CD14-positive monocyte (primary cell): Measurements from ENCODE around the gene MUC5AC. TPM values are rescaled to one million over a fixed set of nuclear protein-coding genes. Genes with fewer than 3 reads are reported as not detected.

Source experiments
- DNase-seq, 3 donors: peaks; one replicate each; pipeline ENCODE4 v3.0.0-alpha.2; 2011 to 2022
- H2AFZ ChIP-seq: 2 replicates; pipeline ENCODE4 v1.6.0; 2012; ENCODE audit warnings: mild to moderate bottlenecking, low read depth, low read length, inconsistent platforms; ENCODE audit not compliant: insufficient read depth, poor library complexity, severe bottlenecking
- H3K27ac ChIP-seq, 2 donors: 1 replicate in 1 of 2; 2 replicates in 1 of 2; pipeline ENCODE4 v1.5.1; 2012 to 2013; ENCODE audit warnings: low read length in 2 of 2, control low read depth in 1 of 2, inconsistent platforms in 1 of 2, low read depth in 1 of 2, mild to moderate bottlenecking in 1 of 2
- H3K27me3 ChIP-seq, 2 donors: one replicate each; pipeline versions ENCODE4 v1.6.0 to v1.6.1; 2011 to 2013; ENCODE audit warnings: low read length in 2 of 2; ENCODE audit not compliant: control insufficient read depth in 2 of 2, insufficient read depth in 2 of 2
- H3K36me3 ChIP-seq, 2 donors: replicated peaks in 1 of 2; 1 replicate in 1 of 2; 2 replicates in 1 of 2; pipeline versions ENCODE4 v1.5.1 to v1.6.1; 2012 to 2013; ENCODE audit warnings: low read length in 2 of 2, control low read depth in 1 of 2, inconsistent platforms in 1 of 2, mild to moderate bottlenecking in 1 of 2; ENCODE audit not compliant: insufficient read depth in 2 of 2, control insufficient read depth in 1 of 2
- H3K4me1 ChIP-seq, 2 donors: 1 replicate in 1 of 2; 2 replicates in 1 of 2; pipeline versions ENCODE4 v1.5.1 to v1.6.1; 2012 to 2013; ENCODE audit warnings: low read length in 2 of 2, control low read depth in 1 of 2, inconsistent platforms in 1 of 2, mild to moderate bottlenecking in 1 of 2, moderate library complexity in 1 of 2; ENCODE audit not compliant: insufficient read depth in 2 of 2, control insufficient read depth in 1 of 2
- H3K4me2 ChIP-seq: replicated peaks from 2 replicates; pipeline ENCODE3; 2012; ENCODE audit warnings: low read length, moderate library complexity, mild to moderate bottlenecking; ENCODE audit not compliant: poor library complexity, severe bottlenecking; ENCODE audit errors: extremely low read depth
- H3K4me3 ChIP-seq, 3 experiments: fragments of 200-600 bp in 1 of 3; sonication (generic) in 1 of 3; replicated peaks in 1 of 3; 1 replicate in 2 of 3; 2 replicates in 1 of 3; pipeline ENCODE4 v1.5.1; 2011 to 2013; ENCODE audit warnings: low read length in 3 of 3, mild to moderate bottlenecking in 3 of 3, control low read depth in 2 of 3, low read depth in 2 of 3, inconsistent platforms in 1 of 3, moderate library complexity in 1 of 3
- H3K79me2 ChIP-seq: 2 replicates; pipeline ENCODE4 v1.6.0; 2012; ENCODE audit warnings: mild to moderate bottlenecking, control low read depth, inconsistent platforms, low read length, moderate library complexity; ENCODE audit not compliant: insufficient read depth
- H3K9ac ChIP-seq: 2 replicates; pipeline ENCODE4 v1.6.0; 2017; ENCODE audit warnings: low read length, mild to moderate bottlenecking; ENCODE audit not compliant: insufficient read depth, poor library complexity, severe bottlenecking
- H3K9me3 ChIP-seq, 2 donors: replicated peaks in 1 of 2; 1 replicate in 1 of 2; 2 replicates in 1 of 2; pipeline versions ENCODE4 v1.5.1 to v1.6.1; 2012 to 2013; ENCODE audit warnings: low read length in 2 of 2, control low read depth in 1 of 2; ENCODE audit not compliant: control insufficient read depth in 1 of 2, insufficient read depth in 1 of 2
- H4K20me1 ChIP-seq: 2 replicates; pipeline ENCODE4 v1.6.0; 2012; ENCODE audit warnings: mild to moderate bottlenecking, low read length, control low read depth, moderate library complexity; ENCODE audit not compliant: insufficient read depth
- H3K27ac Mint-ChIP-seq, 7 donors: one replicate each; pipeline ENCODE4 v1.8.0; 2020; ENCODE audit warnings: mild to moderate bottlenecking in 7 of 7, mixed read lengths in 7 of 7, moderate library complexity in 6 of 7, inconsistent platforms in 2 of 7
- H3K27me3 Mint-ChIP-seq, 3 donors: one replicate each; pipeline ENCODE4 v1.8.0; 2021 to 2022; ENCODE audit warnings: low read depth in 3 of 3, mild to moderate bottlenecking in 3 of 3, mixed read lengths in 3 of 3, moderate library complexity in 3 of 3, inconsistent platforms in 1 of 3
- H3K36me3 Mint-ChIP-seq, 2 donors: one replicate each; pipeline ENCODE4 v1.8.0; 2020; ENCODE audit warnings: mixed read lengths in 2 of 2, inconsistent platforms in 1 of 2, mild to moderate bottlenecking in 1 of 2
- H3K4me1 Mint-ChIP-seq: one replicate; pipeline ENCODE4 v1.8.0; 2020; ENCODE audit warnings: mild to moderate bottlenecking, mixed read lengths
- H3K4me3 Mint-ChIP-seq, 2 donors: one replicate each; pipeline ENCODE4 v1.8.0; 2020; ENCODE audit warnings: mild to moderate bottlenecking in 2 of 2, mixed read lengths in 2 of 2, moderate library complexity in 1 of 2
- H3K9me3 Mint-ChIP-seq, 7 donors: one replicate each; pipeline ENCODE4 v1.8.0; 2020 to 2022; ENCODE audit warnings: mixed read lengths in 7 of 7, mild to moderate bottlenecking in 6 of 7, moderate library complexity in 6 of 7, inconsistent platforms in 2 of 7
- CTCF ChIP-seq: fragments of 200-600 bp; IDR thresholded peaks from one replicate; pipeline ENCODE4 v1.8.0; 2022; ENCODE audit warnings: antibody characterized with exemption, mild to moderate bottlenecking
- WGBS: methylation state at CpG from one replicate; pipeline ENCODE4 v1.1.5; 2013; ENCODE audit warnings: missing lambda C conversion rate; ENCODE audit not compliant: insufficient coverage; 5-methylcytosine and 5-hydroxymethylcytosine counted together
- intact Hi-C, 2 donors: fragments of 100-400 bp; cut with micrococcal nuclease; formaldehyde crosslinking; loops; one replicate each; pipeline versions ENCODE4 v1.15.0 to v1.15.1; 2023
- polyA plus RNA-seq, 3 donors: library from polyadenylated mRNA; depleted of rRNA in 1 of 3; unstranded in 2 of 3; stranded (reverse) in 1 of 3; fragments of 300-500 nt in 2 of 3; fragments of >200 nt in 1 of 3; fragmentation: Illumina TruSeq in 2 of 3; gene quantifications; 1 replicate in 2 of 3; 2 replicates in 1 of 3; pipeline ENCODE4 v1.2.3, GENCODE V29; 2012 to 2021

MUC5AC gene
- polyA plus RNA-seq, 3 donors: not detected

GRCh38 chr11:1121331-1121812, 36.4 kb upstream of the MUC5AC start:
- H3K9me3 Mint-ChIP-seq: peaks cover 0 to 12% (median 4%) of the 10 kb centered on the region in 7 donors
- Histone ChIP-seq H3K4me3 (no peak overlapping the region), H3K79me2 (no peaks in the 10 kb centered on the region), H3K4me2 (no peak overlapping the region), H3K27ac (no peak overlapping the region), H4K20me1 (no peaks in the 10 kb centered on the region), H3K36me3 (no peaks in the 10 kb centered on the region), H2AFZ (no peak overlapping the region), H3K27me3 (no peaks in the 10 kb centered on the region), H3K4me1 (no peaks in the 10 kb centered on the region), H3K9me3 (no peaks in the 10 kb centered on the region), H3K9ac (no peak overlapping the region)
- TF ChIP-seq CTCF: no peak
- peaks cover 3 to 5% (median 4%) of the 10 kb centered on the region in 3 donors for H3K27me3 Mint-ChIP-seq
- intact Hi-C loops: no loop called here
- no peak overlapping the region for H3K4me3 Mint-ChIP-seq
- H3K27ac Mint-ChIP-seq: no peak overlapping the region
- WGBS: 91% methylated on average over 19 of the region's 19 CpGs
- no peaks in the 10 kb centered on the region for H3K36me3 Mint-ChIP-seq
- no peaks in the 10 kb centered on the region for H3K4me1 Mint-ChIP-seq
- no peak for DNase-seq

- no peaks in the 10 kb centered on the region for H3K36me3 Mint-ChIP-seq
- Histone ChIP-seq H3K9me3 (no peaks in the 10 kb centered on the region), H3K9ac (no peak overlapping the region), H2AFZ (no peak overlapping the region), H3K4me2 (no peak overlapping the region), H3K27ac (no peak overlapping the region), H3K4me3 (no peak overlapping the region), H3K4me1 (no peaks in the 10 kb centered on the region), H3K36me3 (no peaks in the 10 kb centered on the region), H3K27me3 (no peaks in the 10 kb centered on the region), H4K20me1 (no peaks in the 10 kb centered on the region), H3K79me2 (no peaks in the 10 kb centered on the region)
- peaks cover 0 to 12% (median 4%) of the 10 kb centered on the region in 7 donors for H3K9me3 Mint-ChIP-seq
- no peak overlapping the region for H3K4me3 Mint-ChIP-seq
- no peak for TF ChIP-seq CTCF
- WGBS: 86% methylated on average over 25 of the region's 28 CpGs
- H3K27me3 Mint-ChIP-seq: peaks cover 3 to 5% (median 4%) of the 10 kb centered on the region in 3 donors
- H3K27ac Mint-ChIP-seq: no peak overlapping the region
- peak in 1 of 3 donors; percentile 1 for DNase-seq
- intact Hi-C loops: no loop called here
- no peaks in the 10 kb centered on the region for H3K4me1 Mint-ChIP-seq
Measured at GRCh38 chr11:1121813-1122663, 35.7 kb upstream of the MUC5AC start.
